Activated CD4-positive, alpha-beta T cell treated with anti-CD3 and anti-CD28 coated beads, Interleukin-2, amount 10 ng/mL, durations not matched to agents 24 days and 14 days (primary cell): ENCODE results near the gene WDR73. TPM values are rescaled to one million over a fixed set of nuclear protein-coding genes. Genes with fewer than 3 reads are reported as not detected.
"Not testable (repeated sequence)": the region's sequence is repeated elsewhere in the genome, so short reads cannot be mapped to it uniquely, and the experiment has no call there.

Experiments
- DNase-seq: peaks from one replicate; pipeline ENCODE4 v3.0.0; 2022
- H3K27ac Mint-ChIP-seq: one replicate; pipeline ENCODE4 v1.8.0; 2022; ENCODE audit warnings: mild to moderate bottlenecking, mixed read lengths
- H3K27me3 Mint-ChIP-seq: one replicate; pipeline ENCODE4 v1.8.0; 2022; ENCODE audit warnings: mixed read lengths
- H3K36me3 Mint-ChIP-seq: one replicate; pipeline ENCODE4 v1.8.0; 2022; ENCODE audit warnings: low read depth, mild to moderate bottlenecking, mixed read lengths
- H3K4me1 Mint-ChIP-seq: one replicate; pipeline ENCODE4 v1.8.0; 2021; ENCODE audit warnings: mixed read lengths
- H3K4me3 Mint-ChIP-seq: one replicate; pipeline ENCODE4 v1.8.0; 2022; ENCODE audit warnings: mild to moderate bottlenecking, moderate library complexity, mixed read lengths
- H3K9me3 Mint-ChIP-seq: one replicate; pipeline ENCODE4 v1.8.0; 2021; ENCODE audit warnings: mixed read lengths
- intact Hi-C: fragments of 100-400 bp; cut with micrococcal nuclease; formaldehyde crosslinking; loops from one replicate; pipeline ENCODE4 v1.15.1; 2023
- total RNA-seq: library from RNA; stranded (reverse); gene quantifications from 2 replicates; pipeline ENCODE4 v1.2.3, GENCODE V29; 2022

Gene WDR73
- total RNA-seq, 1 donor from 2014 or later, result 28.0 TPM

DNA sequence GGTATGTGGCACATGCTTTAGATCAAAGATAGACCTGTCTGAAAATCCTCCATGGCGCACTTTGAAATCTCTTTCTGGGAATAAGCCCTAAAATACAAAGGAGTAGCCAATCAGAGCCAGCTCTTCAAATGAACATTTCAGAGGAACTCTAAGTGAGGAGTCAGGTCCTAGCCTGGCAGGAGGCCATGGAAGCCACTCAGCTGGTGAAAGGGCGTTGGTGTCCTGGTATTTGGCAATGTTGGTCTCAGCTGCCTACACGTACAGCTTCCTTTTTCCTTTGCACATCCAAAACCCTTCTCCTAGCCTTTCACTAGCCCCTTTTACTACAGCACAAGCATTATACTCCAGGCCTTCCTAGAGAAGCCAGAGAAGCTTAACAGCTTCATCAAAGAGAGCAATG lies 5.5 kb downstream of the WDR73 start:
- no peaks in the 10 kb centered on the region for H3K27me3 Mint-ChIP-seq
- no peak overlapping the region for H3K27ac Mint-ChIP-seq
- H3K36me3 Mint-ChIP-seq, result peaks cover 52% of the 10 kb centered on the region
- intact Hi-C loops, result no loop called here
- no peak for DNase-seq
- H3K4me1 Mint-ChIP-seq, result peaks cover 23% of the 10 kb centered on the region
- H3K9me3 Mint-ChIP-seq, result no peaks in the 10 kb centered on the region
- H3K4me3 Mint-ChIP-seq, result no peak overlapping the region

DNA sequence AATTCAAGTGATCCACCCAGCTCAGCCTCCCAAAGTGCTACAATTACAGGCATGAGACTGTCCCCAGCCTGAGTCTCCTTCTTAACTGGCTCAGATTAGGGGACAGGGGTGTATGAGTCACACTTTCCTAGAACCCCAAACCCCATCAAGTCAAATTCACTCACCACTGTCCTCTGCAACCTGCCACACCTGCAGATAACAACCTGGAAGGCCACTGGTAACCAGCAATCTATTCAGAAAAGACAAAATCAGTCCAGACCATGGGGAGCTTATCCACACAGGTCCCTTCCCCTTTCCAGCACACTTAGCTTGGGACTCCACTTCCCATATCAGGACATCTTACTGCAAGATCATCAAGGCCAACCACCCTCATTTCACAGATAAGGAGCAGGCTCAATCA lies 6.4 kb downstream of the WDR73 start:
- intact Hi-C loops, result no loop called here
- Mint-ChIP-seq H3K27ac (peak overlapping the region; percentile 12), H3K27me3 (no peaks in the 10 kb centered on the region), H3K9me3 (no peaks in the 10 kb centered on the region), H3K4me3 (no peak overlapping the region), H3K4me1 (peaks cover 20% of the 10 kb centered on the region), H3K36me3 (peaks cover 59% of the 10 kb centered on the region)
- no peak for DNase-seq

DNA sequence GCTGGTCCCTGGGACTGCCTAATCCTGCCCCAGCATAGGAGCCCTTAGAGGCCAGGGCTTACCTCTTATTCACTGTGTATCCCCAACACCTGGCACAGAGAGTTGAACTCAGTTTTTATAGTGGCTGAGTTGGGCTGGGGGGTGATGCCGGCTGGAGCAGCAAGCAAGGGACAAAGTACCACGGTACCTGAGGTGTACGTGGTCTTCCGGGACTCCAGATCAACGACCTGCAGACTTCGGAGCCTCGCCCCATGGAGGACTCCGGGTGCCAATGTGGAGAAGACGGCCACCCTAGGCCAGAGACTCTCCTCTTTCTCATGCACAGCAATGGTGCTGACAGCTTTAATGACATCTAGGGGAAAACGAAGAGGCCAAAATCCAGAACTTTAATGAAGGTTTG lies 8.1 kb downstream of the WDR73 start:
- H3K4me1 Mint-ChIP-seq, result peaks cover 13% of the 10 kb centered on the region
- intact Hi-C loops, result no loop called here

DNA sequence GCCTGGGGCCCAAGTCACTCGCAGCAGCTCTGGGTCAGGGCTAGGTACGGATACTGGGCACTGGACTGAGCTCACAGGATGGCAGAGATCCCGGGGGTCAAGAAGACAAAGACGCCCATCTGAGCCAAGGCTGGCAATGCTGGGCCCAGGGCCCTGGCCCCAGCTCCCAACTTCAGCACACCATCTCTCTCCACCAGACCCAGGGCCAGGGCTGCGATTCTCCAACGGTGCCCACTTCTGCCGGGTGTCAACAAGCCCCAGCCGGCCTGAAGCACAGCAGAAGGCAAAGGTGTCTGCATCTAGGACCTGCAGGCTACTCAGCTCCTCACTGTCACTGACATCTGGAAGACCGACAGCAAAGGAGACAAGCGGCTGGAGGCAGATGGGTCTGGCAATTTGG lies 8.6 kb downstream of the WDR73 start:
- H3K27me3 Mint-ChIP-seq, result no peaks in the 10 kb centered on the region
- no peak for DNase-seq
- H3K4me1 Mint-ChIP-seq, result peaks cover 15% of the 10 kb centered on the region
- no peak overlapping the region for H3K4me3 Mint-ChIP-seq
- intact Hi-C loops, result no loop called here
- H3K27ac Mint-ChIP-seq, result no peak overlapping the region
- H3K9me3 Mint-ChIP-seq, result no peaks in the 10 kb centered on the region
- peaks cover 60% of the 10 kb centered on the region for H3K36me3 Mint-ChIP-seq

More for the DNA sequence above, 8.1 kb downstream of the WDR73 start:
- no peaks in the 10 kb centered on the region for H3K27me3 Mint-ChIP-seq
- no peak overlapping the region for H3K4me3 Mint-ChIP-seq
- no peak for DNase-seq
- H3K9me3 Mint-ChIP-seq, result no peaks in the 10 kb centered on the region
- no peak overlapping the region for H3K27ac Mint-ChIP-seq
- peaks cover 58% of the 10 kb centered on the region for H3K36me3 Mint-ChIP-seq

DNA sequence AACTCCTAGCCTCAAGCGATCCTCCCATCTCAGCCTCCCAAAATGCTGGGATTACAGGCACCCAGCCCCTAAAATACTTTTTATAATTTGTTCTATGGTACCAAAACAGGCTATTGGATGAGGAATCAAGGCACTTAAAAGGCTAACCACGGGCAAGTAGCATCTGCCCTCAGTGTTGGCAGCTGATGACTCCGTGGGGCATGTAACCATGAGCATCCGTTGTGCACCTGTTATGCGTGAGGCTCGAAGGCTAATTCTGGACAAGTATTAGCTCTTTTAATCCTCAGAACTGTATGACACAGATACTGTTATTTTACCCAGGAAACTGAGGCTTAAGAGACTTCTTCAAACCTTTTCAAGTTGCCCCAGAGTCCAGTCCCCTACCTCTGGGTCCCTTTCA lies 10.2 kb downstream of the WDR73 start:
- Mint-ChIP-seq H3K9me3 (no peaks in the 10 kb centered on the region), H3K4me3 (no peak overlapping the region), H3K27ac (no peak overlapping the region), H3K4me1 (peaks cover 16% of the 10 kb centered on the region), H3K27me3 (no peaks in the 10 kb centered on the region), H3K36me3 (peaks cover 63% of the 10 kb centered on the region)
- intact Hi-C loops, result no loop called here
- DNase-seq, result no peak

DNA sequence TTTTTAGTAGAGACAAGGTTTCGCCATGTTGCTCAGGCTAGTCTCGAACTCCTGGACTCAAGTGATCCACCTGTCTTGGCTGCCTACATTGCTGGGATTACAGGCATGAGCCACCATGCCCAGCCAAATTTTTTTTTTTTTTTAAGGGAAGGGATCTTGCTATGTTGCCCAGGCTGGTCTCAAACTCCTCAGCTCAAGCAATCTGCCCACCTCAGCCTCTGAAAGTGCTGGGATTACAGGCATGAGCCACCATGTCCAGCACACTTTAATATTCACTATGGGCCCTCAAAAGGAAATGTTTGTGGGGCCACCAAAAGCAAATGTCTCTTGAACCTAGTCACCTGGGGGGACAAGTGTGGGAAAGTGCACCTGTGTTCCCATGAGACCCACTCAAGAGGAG lies 11.4 kb downstream of the WDR73 start:
- intact Hi-C loops, H3K27me3 Mint-ChIP-seq, DNase-seq, H3K9me3 Mint-ChIP-seq, H3K4me3 Mint-ChIP-seq, H3K27ac Mint-ChIP-seq: not testable (repeated sequence)
- Mint-ChIP-seq H3K36me3 (peaks cover 60% of the 10 kb centered on the region), H3K4me1 (peaks cover 11% of the 10 kb centered on the region)

DNA sequence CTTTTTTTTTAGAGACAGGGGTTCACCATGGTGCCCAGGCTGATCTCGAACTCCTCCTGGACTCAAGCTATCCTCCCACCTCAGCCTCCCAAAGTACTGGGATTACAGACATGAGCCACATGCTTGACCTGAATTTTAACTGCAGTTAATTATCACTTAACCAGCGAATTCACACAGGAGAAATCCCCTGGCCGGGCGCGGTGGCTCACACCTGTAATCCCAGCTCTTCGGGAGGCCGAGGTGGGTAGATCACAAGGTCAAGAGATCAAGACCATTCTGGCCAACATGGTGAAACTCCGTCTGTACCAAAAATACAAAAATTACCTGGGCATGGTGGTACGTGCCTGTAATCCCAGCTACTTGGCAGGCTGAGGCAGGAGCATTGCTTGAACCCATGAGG lies 12.2 kb downstream of the WDR73 start:
- DNase-seq, H3K27me3 Mint-ChIP-seq, H3K9me3 Mint-ChIP-seq, H3K4me3 Mint-ChIP-seq, intact Hi-C loops, H3K27ac Mint-ChIP-seq: not testable (repeated sequence)
- Mint-ChIP-seq H3K36me3 (peaks cover 61% of the 10 kb centered on the region), H3K4me1 (peaks cover 11% of the 10 kb centered on the region)

DNA sequence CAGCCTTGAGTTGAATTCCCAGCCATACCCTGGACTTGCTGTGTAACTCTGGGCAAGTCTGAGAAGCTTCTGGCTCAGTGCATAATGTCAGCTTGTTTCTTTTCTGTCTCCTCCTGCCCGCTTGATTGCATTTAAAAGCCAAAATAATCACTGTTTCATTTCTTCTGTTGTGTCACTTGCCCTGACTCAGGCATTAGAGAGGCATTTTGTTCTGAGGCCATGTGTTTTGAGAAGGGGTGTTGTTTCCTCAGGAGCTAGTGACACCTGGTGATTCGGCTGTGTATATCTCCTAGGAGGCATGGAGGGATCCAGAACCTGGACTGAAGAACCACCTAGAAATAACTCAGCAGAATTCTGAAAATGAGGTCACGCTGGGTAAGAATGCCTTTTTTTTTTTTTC lies 16.0 kb downstream of the WDR73 start:
- intact Hi-C loops, result no loop called here
- peak overlapping the region; percentile 10 for H3K27ac Mint-ChIP-seq
- H3K9me3 Mint-ChIP-seq, result no peaks in the 10 kb centered on the region
- H3K4me1 Mint-ChIP-seq, result peaks cover 32% of the 10 kb centered on the region
- DNase-seq, result peak; percentile 67
- no peak overlapping the region for H3K4me3 Mint-ChIP-seq
- peaks cover 56% of the 10 kb centered on the region for H3K36me3 Mint-ChIP-seq
- H3K27me3 Mint-ChIP-seq, result no peaks in the 10 kb centered on the region

DNA sequence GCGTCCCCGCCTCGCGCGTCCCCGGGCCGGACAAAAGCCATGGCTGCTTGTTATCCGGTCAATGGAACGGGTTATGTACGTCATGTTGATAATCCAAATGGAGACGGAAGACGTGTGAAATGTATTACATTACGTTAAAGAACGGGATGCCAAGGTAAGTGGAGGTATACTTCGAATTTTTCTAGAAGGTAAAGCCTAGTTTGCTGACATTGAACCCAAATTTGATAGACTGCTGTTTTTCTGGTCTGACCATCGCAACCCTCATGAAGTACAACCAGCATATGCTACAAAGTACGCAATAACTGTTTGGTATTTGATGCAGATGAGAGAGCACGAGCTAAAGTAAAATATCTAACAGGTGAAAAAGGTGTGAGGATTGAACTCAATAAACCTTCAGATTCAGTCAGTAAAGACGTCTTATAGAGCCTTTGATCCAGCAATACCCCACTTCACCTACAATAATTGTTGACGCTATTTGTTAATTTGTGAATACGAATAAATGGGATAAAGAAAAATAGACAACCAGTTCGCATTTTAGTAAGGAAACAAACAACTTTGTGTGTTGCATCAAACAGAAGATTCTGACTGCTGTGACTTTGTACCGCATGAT lies 19.8 kb downstream of the WDR73 start:
- DNase-seq, result no peak
- Mint-ChIP-seq H3K9me3 (no peaks in the 10 kb centered on the region), H3K27me3 (no peaks in the 10 kb centered on the region), H3K36me3 (peaks cover 36% of the 10 kb centered on the region), H3K27ac (peak overlapping the region; percentile 68), H3K4me3 (peak overlapping the region; percentile 85), H3K4me1 (peaks cover 33% of the 10 kb centered on the region)
- intact Hi-C loops, result loop anchor here (5.0 kb wide), 1 partner anchor 113 kb away; the partner anchor contains the start of gene ZNF592

DNA sequence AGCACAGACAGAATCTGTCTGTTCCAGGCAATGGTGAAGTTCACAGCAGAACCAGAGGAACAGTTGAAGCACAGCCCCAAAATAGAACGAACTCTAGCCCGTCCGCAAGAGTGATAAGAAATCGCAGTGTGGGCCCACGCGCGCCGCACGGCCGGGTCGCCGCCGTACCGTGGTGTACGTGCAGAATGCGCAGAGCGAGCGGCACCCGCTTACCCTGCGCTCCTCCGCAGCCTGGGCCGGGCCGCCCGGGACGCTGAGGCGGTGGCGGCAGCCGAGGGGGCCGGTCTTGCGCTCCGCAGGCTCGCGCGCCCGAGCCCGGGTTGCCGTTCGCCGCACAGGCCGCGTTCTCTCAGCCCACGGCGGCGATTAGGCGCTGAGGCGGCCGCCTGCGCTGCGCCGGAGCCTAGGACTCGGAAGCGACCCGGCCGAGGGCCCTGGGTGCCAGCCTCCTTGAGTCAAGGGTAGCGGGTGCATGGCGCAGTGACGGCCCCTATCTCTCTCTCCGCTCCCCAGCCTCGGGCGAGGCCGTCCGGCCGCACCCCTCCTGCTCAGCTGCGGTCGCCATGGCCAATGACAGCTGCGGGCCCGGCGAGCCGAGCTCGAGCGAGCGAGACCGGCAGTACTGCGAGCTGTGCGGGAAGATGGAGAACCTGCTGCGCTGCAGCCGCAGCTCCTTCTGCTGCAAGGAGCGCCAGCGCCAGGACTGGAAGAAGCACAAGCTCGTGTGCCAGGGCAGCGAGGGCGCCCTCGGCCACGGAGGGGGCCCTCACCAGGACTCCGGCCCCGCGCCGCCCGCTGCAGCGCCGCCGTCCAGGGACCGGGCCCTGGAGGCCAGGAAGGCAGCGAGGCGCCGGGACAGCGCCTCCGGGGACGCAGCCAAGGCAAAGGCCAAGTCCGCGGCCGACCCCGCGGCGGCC lies 20.5 kb downstream of the WDR73 start:
- Mint-ChIP-seq H3K4me1 (peaks cover 33% of the 10 kb centered on the region), H3K36me3 (peaks cover 32% of the 10 kb centered on the region), H3K27ac (peak overlapping the region; percentile 95), H3K4me3 (peak overlapping the region; percentile 97), H3K9me3 (no peaks in the 10 kb centered on the region), H3K27me3 (no peaks in the 10 kb centered on the region)
- intact Hi-C loops, result loop anchor here (2.0 to 5.0 kb wide), 2 partner anchors 45 to 114 kb away; partner anchors contain the start of gene ZNF592
- peak; percentile 91 for DNase-seq

DNA sequence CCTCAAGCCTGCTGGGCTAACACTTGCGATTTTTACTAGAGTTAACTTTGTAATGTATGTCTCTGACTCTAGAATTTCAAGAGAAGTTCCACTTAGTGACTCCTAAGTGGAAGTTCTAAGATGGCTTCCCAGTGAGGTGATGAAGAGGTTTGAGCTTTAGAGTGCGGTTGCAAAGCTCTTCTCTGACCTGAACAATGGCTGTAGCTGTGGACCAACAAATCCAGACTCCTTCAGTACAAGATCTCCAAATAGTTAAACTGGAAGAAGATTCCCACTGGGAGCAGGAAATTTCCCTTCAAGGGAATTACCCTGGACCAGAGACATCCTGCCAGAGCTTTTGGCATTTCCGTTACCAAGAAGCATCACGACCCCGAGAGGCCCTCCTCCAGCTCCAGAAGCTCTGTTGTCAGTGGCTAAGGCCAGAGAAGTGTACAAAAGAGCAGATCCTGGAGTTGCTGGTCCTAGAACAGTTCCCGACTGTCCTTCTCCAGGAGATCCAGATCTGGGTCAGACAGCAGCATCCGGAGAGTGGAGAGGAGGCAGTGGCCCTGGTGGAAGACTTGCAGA lies 22.3 kb downstream of the WDR73 start:
- Mint-ChIP-seq H3K9me3 (no peaks in the 10 kb centered on the region), H3K27me3 (no peaks in the 10 kb centered on the region), H3K4me3 (peak overlapping the region; percentile 97), H3K36me3 (peaks cover 19% of the 10 kb centered on the region), H3K4me1 (peaks cover 29% of the 10 kb centered on the region), H3K27ac (peak overlapping the region; percentile 95)
- DNase-seq, result peak; percentile 70
- intact Hi-C loops, result loop anchor here (1.0 to 5.0 kb wide), 5 partner anchors 23 to 350 kb away; partner anchors contain the start of genes PDE8A, WDR73 and ZNF592

DNA sequence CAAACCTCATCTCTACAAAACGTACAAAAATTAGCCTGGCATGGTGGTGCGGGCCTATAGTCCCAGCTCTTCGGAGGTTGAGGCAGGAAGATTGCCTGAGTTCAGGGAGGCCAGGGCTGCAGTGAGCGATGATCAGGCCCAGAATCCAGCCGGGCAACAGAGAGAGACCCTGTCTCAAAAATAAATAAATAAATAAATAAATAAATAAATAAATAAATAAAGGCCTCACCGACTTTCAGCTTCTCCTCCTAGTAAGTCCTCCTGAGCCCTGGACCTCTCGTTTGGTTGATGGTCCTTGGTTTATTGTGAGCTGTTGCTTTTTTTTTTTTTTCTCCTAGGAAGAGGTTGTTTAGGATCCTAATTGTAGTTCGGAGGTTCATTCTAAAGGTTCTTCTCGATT lies 25.1 kb downstream of the WDR73 start:
- Mint-ChIP-seq H3K27me3 (no peaks in the 10 kb centered on the region), H3K4me3 (no peak overlapping the region), H3K9me3 (peaks cover 5% of the 10 kb centered on the region), H3K36me3 (peaks cover 12% of the 10 kb centered on the region), H3K4me1 (peaks cover 10% of the 10 kb centered on the region), H3K27ac (no peak overlapping the region)
- DNase-seq, result no peak
- intact Hi-C loops, result no loop called here

DNA sequence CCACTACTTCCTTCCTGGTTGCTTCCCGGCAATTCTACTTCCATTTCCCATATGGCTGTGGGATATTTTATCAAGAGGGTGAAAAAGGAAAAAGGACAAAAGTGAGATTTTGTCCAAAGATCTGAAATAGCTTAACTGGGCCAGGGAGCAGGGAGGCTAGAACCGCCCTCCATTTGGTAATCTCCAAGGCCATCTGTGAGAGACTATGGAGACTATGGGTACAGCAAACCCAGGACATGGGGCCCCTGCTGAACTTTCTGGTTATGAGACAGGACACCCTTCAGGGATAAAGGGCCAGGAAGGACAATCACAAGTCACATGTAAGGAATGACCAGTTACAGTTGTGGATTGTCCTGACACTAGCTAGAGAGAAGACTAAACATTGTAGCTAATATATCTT lies 29.0 kb downstream of the WDR73 start:
- Mint-ChIP-seq H3K36me3 (peaks cover 41% of the 10 kb centered on the region), H3K9me3 (peaks cover 17% of the 10 kb centered on the region), H3K4me1 (peaks cover under 1% of the 10 kb centered on the region), H3K4me3 (no peak overlapping the region), H3K27ac (no peak overlapping the region), H3K27me3 (no peaks in the 10 kb centered on the region)
- DNase-seq, result no peak
- intact Hi-C loops, result no loop called here

DNA sequence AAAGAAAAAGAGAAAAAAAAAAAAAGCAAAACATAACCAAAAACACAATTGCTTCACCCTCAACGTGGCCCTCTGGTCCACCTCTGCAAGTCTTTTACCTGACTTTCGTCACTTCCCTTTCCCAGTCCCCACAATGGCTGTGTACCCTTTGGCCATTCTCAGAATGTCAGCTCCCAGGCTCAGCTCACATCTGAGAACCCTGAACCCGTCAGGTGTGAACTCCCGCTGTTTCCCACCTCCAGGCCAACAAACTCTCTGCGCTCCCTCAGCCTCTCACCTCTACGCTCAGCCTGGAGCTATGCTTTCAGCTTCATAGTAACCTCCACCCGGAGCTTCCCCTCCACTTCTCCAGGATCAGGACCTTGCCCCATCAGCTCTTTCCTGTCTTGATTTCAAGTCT lies 29.7 kb downstream of the WDR73 start:
- intact Hi-C loops, result no loop called here
- peaks cover 44% of the 10 kb centered on the region for H3K36me3 Mint-ChIP-seq
- no peak for DNase-seq
- no peak overlapping the region for H3K27ac Mint-ChIP-seq
- H3K9me3 Mint-ChIP-seq, result peaks cover 19% of the 10 kb centered on the region
- H3K27me3 Mint-ChIP-seq, result no peaks in the 10 kb centered on the region
- H3K4me3 Mint-ChIP-seq, result no peak overlapping the region
- H3K4me1 Mint-ChIP-seq, result no peaks in the 10 kb centered on the region
